Right cardiac atrium (tissue), 5 donors: ENCODE data around the gene SLC2A9. TPM values are rescaled to one million over a fixed set of nuclear protein-coding genes. Genes with fewer than 3 reads are reported as not detected.
A peak's percentile ranks its signal among the peaks of the same experiment; 100 is the strongest.

ENCODE experiments used
- ATAC-seq, 2 donors: fragments of 200-7000 bp; cut with Tn5 transposase; one replicate each; pipeline versions ENCODE4 v1.8.0 to v1.9.1; 2020; ENCODE audit warnings: moderate library complexity in 2 of 2, mild to moderate bottlenecking in 1 of 2
- DNase-seq, 3 donors: peaks; one replicate each; pipeline ENCODE4 v3.0.0-alpha.2; 2020
- H3K27ac ChIP-seq: one replicate; pipeline ENCODE4 v1.5.1; 2013; ENCODE audit warnings: mild to moderate bottlenecking, low read length, control low read depth, moderate library complexity
- H3K27me3 ChIP-seq: one replicate; pipeline ENCODE4 v1.6.1; 2013; ENCODE audit not compliant: control insufficient read depth, insufficient read depth
- H3K4me1 ChIP-seq: one replicate; pipeline ENCODE4 v1.6.1; 2013; ENCODE audit warnings: low read length; ENCODE audit not compliant: control insufficient read depth, insufficient read depth
- H3K4me3 ChIP-seq: one replicate; pipeline ENCODE4 v1.5.1; 2013; ENCODE audit warnings: low read length, control low read depth
- H3K9me3 ChIP-seq: one replicate; pipeline ENCODE4 v1.6.1; 2013; ENCODE audit warnings: low read length; ENCODE audit not compliant: control insufficient read depth
- WGBS: extraction: QIAGEN DNeasy Blood & Tissue Kit; methylation state at CpG from one replicate; pipeline ENCODE4 v1.1.7; 2013; 5-methylcytosine and 5-hydroxymethylcytosine counted together
- intact Hi-C, 4 donors: fragments of 100-400 bp; cut with DNase I; formaldehyde crosslinking; loops; one replicate each; pipeline versions ENCODE4 v1.11.0 to v1.14.0; 2022 to 2023
- polyA plus RNA-seq: library from polyadenylated mRNA; stranded (reverse); fragments of 200-250 nt; gene quantifications from one replicate; pipeline ENCODE4 v1.2.3, GENCODE V29; 2013
- total RNA-seq, 4 donors: library from RNA; stranded (reverse); fragmentation: NEBNext Ultra II Directional; extraction: Animal tissue kit (Norgen Biotek cat#: 25700); gene quantifications; one replicate each; pipeline ENCODE4 v1.2.1, GENCODE V29; 2021
- donor health status: healthy with polysubstance abuse.
- donor health status: DM: no; HTN: yes; CAD: no.
- donor health status: DM: no; HTN: no; CAD: no.
- donor health status: DM: no; HTN: yes; CAD: no; lungs with severe emphysema.
- donor health status: DM: yes; HTN: yes; CAD: no.

Gene SLC2A9
- total and polyA plus RNA-seq, 5 donors, result 5.1 to 18.7 (median 13.1) TPM

GRCh38 chr4:10007793-10008608 is 13.3 kb downstream of the SLC2A9 start:
- ATAC-seq (peak in 1 of 2 donors; percentile 12), DNase-seq (no peak)
- peaks cover 17% of the 10 kb centered on the region for H3K4me1 ChIP-seq
- no peak overlapping the region for H3K4me3 ChIP-seq
- no peak overlapping the region for H3K27ac ChIP-seq
- intact Hi-C loops, result no loop called here
- H3K9me3 ChIP-seq, result no peaks in the 10 kb centered on the region
- H3K27me3 ChIP-seq, result no peaks in the 10 kb centered on the region
- WGBS, result 55% methylated on average over 7 of the region's 7 CpGs

GRCh38 chr4:10007436-10007740 is 13.9 kb downstream of the SLC2A9 start:
- intact Hi-C loops, result no loop called here
- DNase-seq (no peak), ATAC-seq (no peak)
- Histone ChIP-seq H3K9me3 (no peaks in the 10 kb centered on the region), H3K27ac (no peak overlapping the region), H3K4me1 (peaks cover 17% of the 10 kb centered on the region), H3K27me3 (no peaks in the 10 kb centered on the region), H3K4me3 (no peak overlapping the region)
- WGBS, result 89% methylated on average over 1 of the region's 1 CpG

- 66% methylated on average over 12 of the region's 12 CpGs for WGBS
- ATAC-seq (peak; percentile 40 to 52), DNase-seq (no peak)
- Histone ChIP-seq H3K4me3 (no peak overlapping the region), H3K9me3 (no peaks in the 10 kb centered on the region), H3K27me3 (no peaks in the 10 kb centered on the region), H3K4me1 (peaks cover 17% of the 10 kb centered on the region), H3K27ac (peak overlapping the region; percentile 51)
- intact Hi-C loops, result no loop called here
These were observed 14.5 kb downstream of the SLC2A9 start for GRCh38 chr4:10006601-10007435.

GRCh38 chr4:10006231-10006600 is 15.1 kb downstream of the SLC2A9 start:
- H3K9me3 ChIP-seq, result no peaks in the 10 kb centered on the region
- H3K27ac ChIP-seq, result peak overlapping the region; percentile 51
- no peaks in the 10 kb centered on the region for H3K27me3 ChIP-seq
- H3K4me1 ChIP-seq, result peaks cover 17% of the 10 kb centered on the region
- DNase-seq (no peak), ATAC-seq (peak; percentile 95 to 96)
- H3K4me3 ChIP-seq, result no peak overlapping the region
- intact Hi-C loops, result no loop called here
- WGBS, result 22% methylated on average over 6 of the region's 6 CpGs

GRCh38 chr4:10005632-10006031 is 15.7 kb downstream of the SLC2A9 start:
- WGBS, result 65% methylated on average over 4 of the region's 4 CpGs
- Histone ChIP-seq H3K4me3 (no peak overlapping the region), H3K27ac (no peak overlapping the region), H3K27me3 (no peaks in the 10 kb centered on the region), H3K9me3 (no peaks in the 10 kb centered on the region), H3K4me1 (peaks cover 17% of the 10 kb centered on the region)
- no peak for ATAC-seq
- intact Hi-C loops, result no loop called here
- no peak for DNase-seq

- H3K27ac ChIP-seq, result no peak overlapping the region
- peaks cover 17% of the 10 kb centered on the region for H3K4me1 ChIP-seq
- 96% methylated on average over 2 of the region's 2 CpGs for WGBS
- DNase-seq (no peak), ATAC-seq (no peak)
- no peaks in the 10 kb centered on the region for H3K27me3 ChIP-seq
- H3K4me3 ChIP-seq, result no peak overlapping the region
- intact Hi-C loops, result no loop called here
- H3K9me3 ChIP-seq, result no peaks in the 10 kb centered on the region
These were observed 17.6 kb downstream of the SLC2A9 start for GRCh38 chr4:10003666-10004065.

- 71% methylated on average over 2 of the region's 2 CpGs for WGBS
- H3K4me1 ChIP-seq, result peaks cover 12% of the 10 kb centered on the region
- intact Hi-C loops, result no loop called here
- no peaks in the 10 kb centered on the region for H3K27me3 ChIP-seq
- DNase-seq, result no peak
- no peak overlapping the region for H3K4me3 ChIP-seq
- no peaks in the 10 kb centered on the region for H3K9me3 ChIP-seq
- ATAC-seq, result no peak
- H3K27ac ChIP-seq, result no peak overlapping the region
These were observed 19.0 kb downstream of the SLC2A9 start for GRCh38 chr4:10002278-10002677.

- H3K27ac ChIP-seq, result no peak overlapping the region
- intact Hi-C loops, result no loop called here
- peaks cover 7% of the 10 kb centered on the region for H3K4me1 ChIP-seq
- H3K9me3 ChIP-seq, result no peaks in the 10 kb centered on the region
- 98% methylated on average over 4 of the region's 4 CpGs for WGBS
- DNase-seq (no peak), ATAC-seq (no peak)
- no peak overlapping the region for H3K4me3 ChIP-seq
- H3K27me3 ChIP-seq, result no peaks in the 10 kb centered on the region
These were observed 19.5 kb downstream of the SLC2A9 start for GRCh38 chr4:10001757-10002156.

GRCh38 chr4:9999956-10000561 is 21.2 kb downstream of the SLC2A9 start:
- H3K27ac ChIP-seq, result no peak overlapping the region
- no peaks in the 10 kb centered on the region for H3K27me3 ChIP-seq
- no peaks in the 10 kb centered on the region for H3K4me1 ChIP-seq
- H3K9me3 ChIP-seq, result no peaks in the 10 kb centered on the region
- no peak overlapping the region for H3K4me3 ChIP-seq
- no peak for DNase-seq
- intact Hi-C loops, result loop anchor here in 1 of 4 donors (10.0 kb wide), 1 partner anchor 95 kb away; no protein-coding TSS in a partner anchor
- no peak for ATAC-seq
- WGBS, result 81% methylated on average over 4 of the region's 4 CpGs

GRCh38 chr4:9997886-9998285 is 23.4 kb downstream of the SLC2A9 start:
- H3K4me3 ChIP-seq, result no peak overlapping the region
- peak in 1 of 2 donors; percentile 13 for ATAC-seq
- no peak overlapping the region for H3K27ac ChIP-seq
- no peaks in the 10 kb centered on the region for H3K9me3 ChIP-seq
- intact Hi-C loops, result loop anchor here in 1 of 4 donors (10.0 kb wide), 1 partner anchor 93 kb away; no protein-coding TSS in a partner anchor
- no peaks in the 10 kb centered on the region for H3K4me1 ChIP-seq
- no peak for DNase-seq
- WGBS, result 66% methylated on average over 4 of the region's 4 CpGs
- H3K27me3 ChIP-seq, result no peaks in the 10 kb centered on the region
